GM19193 (cell line): ENCODE data around the gene PIBF1.

Experiments used
- POLR2A ChIP-seq: IDR thresholded peaks from 4 replicates; pipeline ENCODE4 v1.6.1; 2011; ENCODE audit not compliant: insufficient read depth, insufficient read length; ENCODE audit errors: extremely low read depth

Gene PIBF1

GRCh38 chr13:72953391-72953965 lies 171.5 kb downstream of the PIBF1 start:
- TF ChIP-seq POLR2A = no peak

- no peak for TF ChIP-seq POLR2A
Measured at GRCh38 chr13:72959643-72960042, 177.7 kb downstream of the PIBF1 start.

- no peak for TF ChIP-seq POLR2A
Measured at GRCh38 chr13:72960114-72960513, 178.2 kb downstream of the PIBF1 start.

- no peak for TF ChIP-seq POLR2A
Measured at GRCh38 chr13:72960541-72960940, 178.6 kb downstream of the PIBF1 start.

GRCh38 chr13:72963762-72964161 lies 181.8 kb downstream of the PIBF1 start:
- no peak for TF ChIP-seq POLR2A

DNA sequence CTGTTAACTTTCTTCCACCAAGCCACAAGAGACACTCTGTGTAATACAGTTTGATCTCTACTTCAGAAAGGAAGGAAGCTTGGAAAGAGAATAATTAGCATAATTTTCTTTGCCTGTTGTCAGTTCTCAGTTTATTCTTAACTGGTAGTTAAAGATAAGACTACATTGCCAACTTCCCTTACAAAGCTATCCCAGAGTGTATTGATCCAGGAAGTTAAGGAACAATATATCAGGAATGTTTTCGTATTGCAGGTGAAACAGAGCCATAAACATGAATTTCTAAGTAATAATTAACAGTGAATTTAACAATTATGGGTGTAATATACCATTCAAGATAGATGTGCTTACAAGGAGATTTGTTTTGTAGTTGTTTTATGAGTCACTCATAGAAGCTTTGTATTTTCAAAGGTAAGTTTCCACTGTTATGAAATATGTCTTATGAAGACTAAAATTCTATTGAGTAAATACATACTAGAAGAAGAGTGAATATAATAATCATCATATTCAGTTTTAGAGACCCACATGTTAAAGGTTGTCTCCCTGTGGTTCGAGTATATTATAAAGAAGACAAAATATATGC lies 188.5 kb downstream of the PIBF1 start:
- TF ChIP-seq POLR2A = no peak

- TF ChIP-seq POLR2A = no peak
Measured at GRCh38 chr13:72970956-72971355, 189.0 kb downstream of the PIBF1 start.

DNA sequence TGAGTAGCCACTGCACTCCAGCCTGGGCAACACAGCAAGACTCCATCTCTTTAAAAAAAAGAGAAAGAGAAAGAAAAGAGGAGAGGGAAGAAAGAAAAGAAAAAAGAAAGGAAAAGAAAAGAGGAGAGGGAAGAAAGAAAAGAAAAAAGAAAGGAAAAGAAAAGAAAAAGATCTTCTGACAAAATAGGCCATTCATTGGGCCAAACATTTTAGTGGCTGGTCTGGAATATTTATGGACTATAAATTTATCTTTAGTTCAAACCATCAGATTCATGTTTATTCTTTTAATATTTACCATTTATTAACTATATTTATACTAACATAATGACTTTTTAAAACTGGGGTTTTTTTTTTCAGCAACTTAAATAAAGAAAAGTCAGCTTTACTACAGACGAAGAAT lies 191.3 kb downstream of the PIBF1 start:
- TF ChIP-seq POLR2A = no peak

DNA sequence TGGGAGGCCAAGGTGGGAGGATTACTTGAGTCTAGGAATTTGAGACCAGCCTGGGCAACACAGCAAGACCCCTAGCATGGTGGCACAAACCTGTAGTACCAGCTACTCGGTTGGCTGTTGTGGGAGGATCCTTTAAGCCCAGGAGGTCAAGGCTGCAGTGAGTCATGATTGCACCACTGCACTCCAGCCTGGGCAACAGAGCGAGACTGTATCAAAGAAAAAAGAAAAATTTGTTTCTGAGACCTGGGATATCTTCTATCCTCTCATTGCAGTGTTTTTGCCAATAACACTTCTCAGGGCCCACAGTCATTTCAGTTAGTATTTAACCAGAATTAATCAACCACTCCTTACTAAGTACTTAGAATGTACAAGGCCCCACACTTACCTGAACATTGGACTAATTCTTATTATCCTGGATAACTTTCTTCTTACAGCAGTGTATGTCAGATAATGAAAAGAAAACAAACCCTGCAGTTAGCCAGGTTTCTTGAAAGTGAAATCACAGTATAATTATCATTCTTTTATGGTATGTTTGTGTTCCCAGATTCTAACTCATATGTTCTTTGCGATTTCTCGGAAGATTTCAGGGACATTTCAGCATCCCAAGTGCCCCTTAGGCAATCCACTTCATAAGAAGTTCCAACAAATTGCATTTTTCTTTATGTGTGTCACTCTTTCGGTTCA lies 201.3 kb downstream of the PIBF1 start:
- no peak for TF ChIP-seq POLR2A

GRCh38 chr13:72985610-72986009 lies 203.7 kb downstream of the PIBF1 start:
- no peak for TF ChIP-seq POLR2A

DNA sequence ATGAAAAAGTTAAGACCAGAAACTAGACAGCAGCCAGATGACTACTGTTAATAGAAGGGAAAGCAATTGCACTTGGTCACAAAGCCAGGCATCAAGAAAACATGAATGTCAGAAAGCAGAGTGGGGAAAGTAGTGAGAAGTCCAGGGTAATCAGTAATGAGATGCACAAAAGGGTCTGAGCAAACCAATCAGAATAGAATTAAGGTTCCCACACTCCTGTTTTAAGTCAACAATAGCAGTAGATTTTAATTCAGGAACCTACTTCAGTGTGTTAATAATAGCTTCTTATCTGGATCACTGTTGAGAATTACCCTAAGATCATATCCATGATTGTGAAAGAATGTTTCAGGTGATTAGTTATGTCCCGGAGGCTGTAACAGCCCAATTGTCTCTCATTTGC lies 204.3 kb downstream of the PIBF1 start:
- TF ChIP-seq POLR2A = no peak

- no peak for TF ChIP-seq POLR2A
Measured at GRCh38 chr13:72990953-72991352, 209.0 kb downstream of the PIBF1 start.

- TF ChIP-seq POLR2A = no peak
Measured at GRCh38 chr13:72998012-72998411, 216.1 kb downstream of the PIBF1 start.

DNA sequence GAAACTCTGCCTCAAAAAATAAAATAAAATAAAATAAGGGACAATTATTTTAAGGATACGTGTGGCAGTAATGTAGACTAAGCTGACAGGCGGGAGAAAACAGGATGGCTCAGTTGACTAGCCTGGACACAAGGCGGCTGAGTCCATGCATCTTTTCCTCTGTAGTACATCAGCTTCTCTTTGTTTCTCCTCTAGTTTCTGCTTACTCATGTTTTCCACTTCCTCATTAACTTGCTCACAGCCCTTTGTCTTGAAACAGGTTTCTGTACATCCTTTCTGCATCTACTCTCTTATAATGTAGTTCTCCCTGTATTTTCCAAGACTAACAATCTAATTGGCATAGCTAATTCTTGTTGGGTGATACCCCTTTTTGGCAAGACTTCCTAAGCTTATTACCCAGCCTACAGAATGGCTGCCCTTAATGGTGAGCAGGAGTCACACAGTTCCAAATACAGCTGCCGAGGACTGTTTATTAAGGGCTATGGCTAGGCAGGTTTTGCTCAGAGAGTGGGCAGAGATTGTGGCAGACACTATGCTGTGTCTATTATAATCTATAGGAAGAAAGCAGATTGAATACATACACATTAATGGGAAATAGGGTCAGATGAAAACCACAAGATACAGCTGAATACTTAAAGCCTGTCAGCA lies 218.2 kb downstream of the PIBF1 start:
- no peak for TF ChIP-seq POLR2A

- no peak for TF ChIP-seq POLR2A
Measured at GRCh38 chr13:73001971-73002370, 220.0 kb downstream of the PIBF1 start.

- TF ChIP-seq POLR2A = no peak
Measured at GRCh38 chr13:73011751-73012150, 229.8 kb downstream of the PIBF1 start.
